Measurements from ENCODE around the gene NAV2. TPM values are rescaled to one million over a fixed set of nuclear protein-coding genes. Genes with fewer than 3 reads are reported as not detected.

NAV2 gene
- total and polyA plus RNA-seq, 2 experiments from 2014 or later: 26.0 to 45.0 TPM

DNA sequence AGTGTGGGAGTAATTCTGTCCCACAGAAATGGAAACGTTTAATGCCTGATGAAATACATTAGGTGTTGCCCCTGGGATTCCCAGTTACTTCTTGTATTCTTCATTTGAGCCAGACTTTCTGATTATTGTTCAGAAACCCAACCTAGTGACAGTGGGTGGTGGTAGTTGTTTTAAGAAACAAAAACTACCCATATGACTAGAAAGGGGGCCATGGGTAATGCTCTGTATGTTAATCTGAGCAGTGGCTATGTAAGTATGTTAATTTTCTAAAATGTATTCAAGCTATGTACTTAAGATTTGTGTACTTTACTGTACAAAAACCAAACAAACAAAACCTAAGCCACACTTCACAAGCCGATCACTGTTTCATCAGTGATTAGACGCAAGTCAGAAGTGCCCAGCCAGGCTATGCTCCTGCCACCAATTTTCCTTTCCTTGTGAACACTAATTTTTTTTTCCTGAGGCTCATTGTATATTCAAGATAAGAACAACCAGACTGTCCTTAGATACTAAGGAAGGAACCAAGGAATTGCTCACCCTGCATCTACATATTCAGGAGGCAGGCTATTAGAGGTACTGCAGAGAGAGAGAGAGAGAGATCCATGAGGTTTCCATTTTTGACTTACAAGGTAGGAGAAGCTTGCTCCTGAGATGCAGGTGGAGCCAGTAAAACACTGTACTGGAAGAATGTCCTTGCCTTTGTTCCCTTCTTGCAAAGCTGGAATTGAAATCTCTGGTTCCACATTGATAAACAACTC is 324.9 kb downstream of the NAV2 start (continued):
- no peak for TF ChIP-seq ZNF114 (CRISPR knock-in tag; IDR thresholded peaks at IDR 0.05)
- TF ChIP-seq ETS1 (IDR thresholded peaks at IDR 0.05): no peak
- TF ChIP-seq STAT1 (IDR thresholded peaks at IDR 0.05; ENCODE audit: unreplicated experiment): no peak
- TF ChIP-seq CTCF (conservative IDR thresholded peaks at IDR 0.05; ENCODE audit: low read depth in 2 of 2): no peak
- TF ChIP-seq EZH2 (IDR thresholded peaks at IDR 0.05; ENCODE audit: low read depth, unreplicated experiment): no peak

- Mint-ChIP-seq H3K27me3 (ENCODE audit: insufficient read depth, low read depth, poor library complexity) (peaks cover 9% of the 10 kb centered on the region), H3K27ac (no peak overlapping the region), H3K4me1 (peaks cover 77% of the 10 kb centered on the region), H3K9me3 (no peaks in the 10 kb centered on the region), H3K36me3 (ENCODE audit: low read depth) (peaks cover 57% of the 10 kb centered on the region), H3K4me3 (no peak overlapping the region)
- no peaks in the 10 kb centered on the region for H3K27me3 ChIP-seq (ENCODE audit: insufficient read depth)
- no peaks in the 10 kb centered on the region; the same call in 1 of the 2 replicates for H4K20me1 ChIP-seq (replicated peaks; ENCODE audit: insufficient read depth)
- peaks cover 36% of the 10 kb centered on the region for H3K4me1 ChIP-seq (ENCODE audit: insufficient read depth)
- no peak overlapping the region for H3K4me3 ChIP-seq
- H3K27ac ChIP-seq (ENCODE audit: low read depth): no peak overlapping the region
- no peak overlapping the region for H2AFZ ChIP-seq
- H3K9me2 ChIP-seq (ENCODE audit: insufficient read depth): no peaks in the 10 kb centered on the region
- no peak for DNase-seq (ENCODE audit: low spot score)
- no peak for ATAC-seq
- H3K79me2 ChIP-seq (replicated peaks; ENCODE audit: insufficient read depth): peaks cover 15% of the 10 kb centered on the region
- H3F3A ChIP-seq (replicated peaks; ENCODE audit: low read depth): no peaks in the 10 kb centered on the region
- H3K4me2 ChIP-seq: no peak overlapping the region
- H3K36me3 ChIP-seq (ENCODE audit: insufficient read depth): 0 out of 2 replicates have a peak, but pooled peaks cover 6% of the 10 kb centered on the region
- TF ChIP-seq EZH2phosphoT487 (IDR thresholded peaks at IDR 0.05; ENCODE audit: unreplicated experiment) (no peak), ETS1 (IDR thresholded peaks at IDR 0.05) (no peak), ZNF462 (CRISPR knock-in tag; IDR thresholded peaks at IDR 0.05) (no peak), STAT1 (IDR thresholded peaks at IDR 0.05; ENCODE audit: unreplicated experiment) (no peak)
- TF ChIP-seq, protein P1, sequence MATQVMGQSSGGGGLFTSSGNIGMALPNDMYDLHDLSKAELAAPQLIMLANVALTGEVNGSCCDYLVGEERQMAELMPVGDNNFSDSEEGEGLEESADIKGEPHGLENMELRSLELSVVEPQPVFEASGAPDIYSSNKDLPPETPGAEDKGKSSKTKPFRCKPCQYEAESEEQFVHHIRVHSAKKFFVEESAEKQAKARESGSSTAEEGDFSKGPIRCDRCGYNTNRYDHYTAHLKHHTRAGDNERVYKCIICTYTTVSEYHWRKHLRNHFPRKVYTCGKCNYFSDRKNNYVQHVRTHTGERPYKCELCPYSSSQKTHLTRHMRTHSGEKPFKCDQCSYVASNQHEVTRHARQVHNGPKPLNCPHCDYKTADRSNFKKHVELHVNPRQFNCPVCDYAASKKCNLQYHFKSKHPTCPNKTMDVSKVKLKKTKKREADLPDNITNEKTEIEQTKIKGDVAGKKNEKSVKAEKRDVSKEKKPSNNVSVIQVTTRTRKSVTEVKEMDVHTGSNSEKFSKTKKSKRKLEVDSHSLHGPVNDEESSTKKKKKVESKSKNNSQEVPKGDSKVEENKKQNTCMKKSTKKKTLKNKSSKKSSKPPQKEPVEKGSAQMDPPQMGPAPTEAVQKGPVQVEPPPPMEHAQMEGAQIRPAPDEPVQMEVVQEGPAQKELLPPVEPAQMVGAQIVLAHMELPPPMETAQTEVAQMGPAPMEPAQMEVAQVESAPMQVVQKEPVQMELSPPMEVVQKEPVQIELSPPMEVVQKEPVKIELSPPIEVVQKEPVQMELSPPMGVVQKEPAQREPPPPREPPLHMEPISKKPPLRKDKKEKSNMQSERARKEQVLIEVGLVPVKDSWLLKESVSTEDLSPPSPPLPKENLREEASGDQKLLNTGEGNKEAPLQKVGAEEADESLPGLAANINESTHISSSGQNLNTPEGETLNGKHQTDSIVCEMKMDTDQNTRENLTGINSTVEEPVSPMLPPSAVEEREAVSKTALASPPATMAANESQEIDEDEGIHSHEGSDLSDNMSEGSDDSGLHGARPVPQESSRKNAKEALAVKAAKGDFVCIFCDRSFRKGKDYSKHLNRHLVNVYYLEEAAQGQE (IDR thresholded peaks at IDR 0.05; ENCODE audit: unreplicated experiment): no peak
Observed at GRCh38 chr11:20038412-20038811, 325.8 kb downstream of the NAV2 start.

All from GM23338 (cell line).